IMR-90 (cell line): ENCODE results near the gene TTLL11. TPM values are rescaled to one million over a fixed set of nuclear protein-coding genes. Genes with fewer than 3 reads are reported as not detected.

Source experiments
- ATAC-seq: fragments of 200-7000 bp; cut with Tn5 transposase; 2 replicates; pipeline ENCODE4 v1.9.1; 2020; ENCODE audit warnings: low read depth, mild to moderate bottlenecking, moderate library complexity
- BruUV-seq: library from RNA; stranded (reverse); fragments of 400-500 nt; replicated peaks from 2 replicates; lab custom pipeline; 2021; lab: Mats Ljungman, UMichigan
- CTCF ChIA-PET: fragments of 300-600 bp; formaldehyde crosslinking; extraction: SDS; loops from one replicate; lab custom pipeline; 2021; ENCODE audit warnings: antibody characterized with exemption; lab: Yijun Ruan, JAX
- POLR2A ChIA-PET: fragments of 300-600 bp; sonication (Branson Sonifier 250); formaldehyde crosslinking; loops from one replicate; lab custom pipeline; 2022; ENCODE audit warnings: antibody characterized with exemption; ENCODE audit not compliant: unreplicated experiment; lab: Charles Lee
- DNase-seq: peaks from one replicate; pipeline ENCODE4 v3.0.0; 2013
- H2AFZ ChIP-seq: replicated peaks from 2 replicates; pipeline ENCODE3; 2013; ENCODE audit warnings: low read length, mild to moderate bottlenecking; ENCODE audit not compliant: poor library complexity
- H2AK5ac ChIP-seq: 2 replicates; pipeline ENCODE4 v1.6.1; 2013; ENCODE audit warnings: low read depth, low read length, inconsistent platforms
- H2AK9ac ChIP-seq: replicated peaks from 2 replicates; pipeline ENCODE3; 2013; ENCODE audit warnings: mild to moderate bottlenecking, low read depth, low read length, moderate library complexity; ENCODE audit not compliant: poor library complexity
- H2BK120ac ChIP-seq: 2 replicates; pipeline ENCODE4 v1.6.1; 2013; ENCODE audit warnings: low read depth, low read length, inconsistent platforms
- H2BK15ac ChIP-seq: 3 replicates; pipeline ENCODE4 v1.6.1; 2013; ENCODE audit warnings: low read depth, low read length, inconsistent platforms
- H2BK20ac ChIP-seq: 2 replicates; pipeline ENCODE4 v1.6.1; 2013; ENCODE audit warnings: low read depth, mild to moderate bottlenecking, inconsistent platforms, low read length, moderate library complexity
- H2BK5ac ChIP-seq: 2 replicates; pipeline ENCODE4 v1.6.1; 2013; ENCODE audit warnings: mild to moderate bottlenecking, low read depth, low read length, inconsistent platforms; ENCODE audit not compliant: poor library complexity, severe bottlenecking
- H3K14ac ChIP-seq: replicated peaks from 2 replicates; pipeline ENCODE4 v1.6.1; 2013; ENCODE audit warnings: low read depth, low read length, inconsistent platforms
- H3K18ac ChIP-seq: 2 replicates; pipeline ENCODE4 v1.6.1; 2013; ENCODE audit warnings: low read depth, low read length, control low read depth
- H3K23ac ChIP-seq: 2 replicates; pipeline ENCODE4 v1.6.1; 2013; ENCODE audit warnings: low read depth, low read length, inconsistent platforms
- H3K27ac ChIP-seq: 2 replicates; pipeline ENCODE4 v1.5.1; 2013; ENCODE audit warnings: mild to moderate bottlenecking, control low read depth, low read length; ENCODE audit not compliant: insufficient read depth
- H3K27me3 ChIP-seq: 2 replicates; pipeline ENCODE4 v1.6.1; 2013; ENCODE audit warnings: low read length; ENCODE audit not compliant: control insufficient read depth, insufficient read depth
- H3K36me3 ChIP-seq: 2 replicates; pipeline ENCODE4 v1.6.1; 2013; ENCODE audit warnings: low read length, mixed read lengths; ENCODE audit not compliant: control insufficient read depth, insufficient read depth
- H3K4ac ChIP-seq: 2 replicates; pipeline ENCODE4 v1.6.1; 2013; ENCODE audit warnings: low read depth, low read length, inconsistent platforms
- H3K4me1 ChIP-seq: 2 replicates; pipeline ENCODE4 v1.6.1; 2013; ENCODE audit warnings: low read length, mixed read lengths; ENCODE audit not compliant: control insufficient read depth, insufficient read depth
- H3K4me2 ChIP-seq: 2 replicates; pipeline ENCODE4 v1.6.1; 2013; ENCODE audit warnings: low read depth, mild to moderate bottlenecking, control low read depth, low read length, moderate library complexity
- H3K4me3 ChIP-seq: 2 replicates; pipeline ENCODE4 v1.5.1; 2013; ENCODE audit warnings: low read depth, mild to moderate bottlenecking, control low read depth, low read length, moderate library complexity; ENCODE audit not compliant: insufficient read depth
- H3K56ac ChIP-seq: 2 replicates; pipeline ENCODE4 v1.6.1; 2013; ENCODE audit warnings: low read length, inconsistent platforms; ENCODE audit not compliant: insufficient read depth; ENCODE audit errors: extremely low read depth
- H3K79me1 ChIP-seq, 2 experiments: 2 replicates each; pipeline ENCODE4 v1.6.1; 2013; ENCODE audit warnings: low read length in 2 of 2, inconsistent platforms in 1 of 2, low read depth in 1 of 2
- H3K9ac ChIP-seq: 2 replicates; pipeline ENCODE4 v1.6.1; 2013; ENCODE audit warnings: low read depth, low read length, control low read depth
- H3K9me1 ChIP-seq: 2 replicates; pipeline ENCODE4 v1.6.1; 2013; ENCODE audit warnings: low read length, inconsistent platforms; ENCODE audit not compliant: insufficient read depth
- H3K9me3 ChIP-seq: 2 replicates; pipeline ENCODE4 v1.6.1; 2013; ENCODE audit warnings: low read length; ENCODE audit not compliant: control insufficient read depth, insufficient read depth
- H4K20me1 ChIP-seq: 2 replicates; pipeline ENCODE4 v1.6.1; 2013; ENCODE audit warnings: low read length, inconsistent platforms; ENCODE audit not compliant: insufficient read depth
- H4K5ac ChIP-seq: 2 replicates; pipeline ENCODE4 v1.6.1; 2013; ENCODE audit warnings: mild to moderate bottlenecking, low read depth, low read length, control low read depth
- H4K8ac ChIP-seq, 2 experiments: 2 replicates each; pipeline ENCODE4 v1.6.1; 2013; ENCODE audit warnings: low read depth in 2 of 2, low read length in 2 of 2, control low read depth in 1 of 2, inconsistent platforms in 1 of 2
- H4K91ac ChIP-seq: 2 replicates; pipeline ENCODE4 v1.6.1; 2013; ENCODE audit warnings: low read depth, low read length, inconsistent platforms; ENCODE audit not compliant: insufficient read depth
- CEBPB ChIP-seq: IDR thresholded peaks from 2 replicates; pipeline ENCODE4 v1.6.1; 2012; ENCODE audit warnings: low read depth, low read length, improper control_type of control experiment
- CHD1 ChIP-seq: IDR thresholded peaks from 2 replicates; pipeline ENCODE4 v1.6.1; 2012; ENCODE audit warnings: low read depth, low read length, improper control_type of control experiment
- MAFK ChIP-seq: IDR thresholded peaks from 2 replicates; pipeline ENCODE4 v1.6.1; 2012; ENCODE audit warnings: low read depth, low read length, improper control_type of control experiment
- WGBS, 2 experiments: methylation state at CpG; one replicate each; pipeline versions ENCODE4 v1.1.5 to v1.1.7; 2013; ENCODE audit warnings: missing lambda C conversion rate in 2 of 2; ENCODE audit not compliant: insufficient read length in 1 of 2; ENCODE audit errors: extremely low coverage in 2 of 2; 5-methylcytosine and 5-hydroxymethylcytosine counted together
- dilution Hi-C: fragments of 300-500 bp; cut with HindIII; formaldehyde crosslinking; loops from one replicate; pipeline ENCODE4 v1.14.3; 2018; ENCODE audit warnings: low sequenced_read_pairs; ENCODE audit not compliant: unreplicated experiment
- in situ Hi-C: fragments of 300-500 bp; cut with MboI; formaldehyde crosslinking; loops from 3 replicates; pipeline ENCODE4 v1.14.3; 2019; ENCODE audit warnings: low sequenced_read_pairs, inconsistent platforms, mixed read lengths
- intact Hi-C: fragments of 100-400 bp; cut with micrococcal nuclease; formaldehyde crosslinking; loops from 2 replicates; pipeline ENCODE4 v1.10.0; 2022
- polyA plus RNA-seq, 3 experiments: library from polyadenylated mRNA; depleted of rRNA; stranded (reverse); fragments of >200 nt; gene quantifications; 2 replicates each; pipeline ENCODE4 v1.2.3, GENCODE V29; 2012; ENCODE audit warnings: low replicate concordance in 1 of 3
- total RNA-seq: library from RNA; depleted of rRNA; stranded (reverse); fragments of >200 nt; gene quantifications from 2 replicates; pipeline ENCODE4 v1.2.3, GENCODE V29; 2012

TTLL11 gene
- total and polyA plus RNA-seq, 2 of the 4 experiments (the other 2 are of a cell fraction), result 2.0 to 4.6 TPM

- no peak overlapping the region; a peak in 1 of 4 replicates for H4K8ac ChIP-seq
- in situ Hi-C loops (no loop called here), intact Hi-C loops (no loop called here), dilution Hi-C loops (no loop called here)
- no peaks in the 10 kb centered on the region for H3K36me3 ChIP-seq
- WGBS, 2 experiments, result no CpG with 5 or more reads among the region's 1 CpG
- H2BK20ac ChIP-seq, result peak overlapping the region; percentile 2; the same call in 1 of the 2 replicates
- DNase-seq (peak; percentile 68), ATAC-seq (no peak)
- no peak overlapping the region for H2AK9ac ChIP-seq
- BruUV-seq, result no TSS peak
- 0 out of 2 replicates have a peak overlapping the region, but pooled peaks have one; percentile 24 for H4K5ac ChIP-seq
- peaks cover 0 to 3% of the 10 kb centered on the region in 2 experiments; a peak in 1 of 4 replicates for H3K79me1 ChIP-seq
- H3K18ac ChIP-seq, result no peak overlapping the region
- H2BK5ac ChIP-seq, result no peak overlapping the region
- 0 out of 2 replicates have a peak overlapping the region, but pooled peaks have one; percentile 20 for H4K91ac ChIP-seq
- H3K4me1 ChIP-seq, result peaks cover 18% of the 10 kb centered on the region
- no peak overlapping the region for H3K27ac ChIP-seq
- no peak overlapping the region for H2AFZ ChIP-seq
- H3K4ac ChIP-seq, result peak overlapping the region; percentile 4; the same call in 1 of the 2 replicates
- H2BK120ac ChIP-seq, result peak overlapping the region; percentile 13; the same call in 1 of the 2 replicates
- no peak overlapping the region for H3K4me2 ChIP-seq
- no peak overlapping the region for H3K56ac ChIP-seq
- peak overlapping the region; percentile 12; the same call in 1 of the 3 replicates for H2BK15ac ChIP-seq
- no peak overlapping the region for H3K4me3 ChIP-seq
- CTCF ChIA-PET, result no interaction called here
- peaks cover 2% of the 10 kb centered on the region; the same call in 1 of the 2 replicates for H4K20me1 ChIP-seq
- H3K9me3 ChIP-seq, result no peaks in the 10 kb centered on the region
- TF ChIP-seq CEBPB, result peak; percentile 75
- peak; percentile 8; the same call in 1 of the 2 replicates for TF ChIP-seq MAFK
- TF ChIP-seq CHD1, result no peak
- H3K27me3 ChIP-seq, result no peaks in the 10 kb centered on the region
- H2AK5ac ChIP-seq, result peak overlapping the region; percentile 6; the same call in 1 of the 2 replicates
- POLR2A ChIA-PET, result no interaction called here
- no peak overlapping the region for H3K23ac ChIP-seq
- no peak overlapping the region for H3K9ac ChIP-seq
- H3K14ac ChIP-seq, result no peak overlapping the region; the same call in 1 of the 2 replicates
- H3K9me1 ChIP-seq, result peaks cover 4% of the 10 kb centered on the region
Measured at GRCh38 chr9:121906074-121906870, 186.8 kb downstream of the TTLL11 start.
